IMR-90 (cell line): Measurements from ENCODE around the gene IGF1R. TPM values are rescaled to one million over a fixed set of nuclear protein-coding genes. Genes with fewer than 3 reads are reported as not detected.

ENCODE experiments used
- ATAC-seq: fragments of 200-7000 bp; cut with Tn5 transposase; 2 replicates; pipeline ENCODE4 v1.9.1; 2020; ENCODE audit warnings: low read depth, mild to moderate bottlenecking, moderate library complexity
- BruUV-seq: library from RNA; stranded (reverse); fragments of 400-500 nt; replicated peaks from 2 replicates; lab custom pipeline; 2021; lab: Mats Ljungman, UMichigan
- CTCF ChIA-PET: fragments of 300-600 bp; formaldehyde crosslinking; extraction: SDS; loops from one replicate; lab custom pipeline; 2021; ENCODE audit warnings: antibody characterized with exemption; lab: Yijun Ruan, JAX
- POLR2A ChIA-PET: fragments of 300-600 bp; sonication (Branson Sonifier 250); formaldehyde crosslinking; loops from one replicate; lab custom pipeline; 2022; ENCODE audit warnings: antibody characterized with exemption; ENCODE audit not compliant: unreplicated experiment; lab: Charles Lee
- DNase-seq: peaks from one replicate; pipeline ENCODE4 v3.0.0; 2013
- H2AFZ ChIP-seq: replicated peaks from 2 replicates; pipeline ENCODE3; 2013; ENCODE audit warnings: low read length, mild to moderate bottlenecking; ENCODE audit not compliant: poor library complexity
- H2AK5ac ChIP-seq: 2 replicates; pipeline ENCODE4 v1.6.1; 2013; ENCODE audit warnings: low read depth, low read length, inconsistent platforms
- H2AK9ac ChIP-seq: replicated peaks from 2 replicates; pipeline ENCODE3; 2013; ENCODE audit warnings: mild to moderate bottlenecking, low read depth, low read length, moderate library complexity; ENCODE audit not compliant: poor library complexity
- H2BK120ac ChIP-seq: 2 replicates; pipeline ENCODE4 v1.6.1; 2013; ENCODE audit warnings: low read depth, low read length, inconsistent platforms
- H2BK15ac ChIP-seq: 3 replicates; pipeline ENCODE4 v1.6.1; 2013; ENCODE audit warnings: low read depth, low read length, inconsistent platforms
- H2BK20ac ChIP-seq: 2 replicates; pipeline ENCODE4 v1.6.1; 2013; ENCODE audit warnings: low read depth, mild to moderate bottlenecking, inconsistent platforms, low read length, moderate library complexity
- H2BK5ac ChIP-seq: 2 replicates; pipeline ENCODE4 v1.6.1; 2013; ENCODE audit warnings: mild to moderate bottlenecking, low read depth, low read length, inconsistent platforms; ENCODE audit not compliant: poor library complexity, severe bottlenecking
- H3K14ac ChIP-seq: replicated peaks from 2 replicates; pipeline ENCODE4 v1.6.1; 2013; ENCODE audit warnings: low read depth, low read length, inconsistent platforms
- H3K18ac ChIP-seq: 2 replicates; pipeline ENCODE4 v1.6.1; 2013; ENCODE audit warnings: low read depth, low read length, control low read depth
- H3K23ac ChIP-seq: 2 replicates; pipeline ENCODE4 v1.6.1; 2013; ENCODE audit warnings: low read depth, low read length, inconsistent platforms
- H3K27ac ChIP-seq: 2 replicates; pipeline ENCODE4 v1.5.1; 2013; ENCODE audit warnings: mild to moderate bottlenecking, control low read depth, low read length; ENCODE audit not compliant: insufficient read depth
- H3K27me3 ChIP-seq: 2 replicates; pipeline ENCODE4 v1.6.1; 2013; ENCODE audit warnings: low read length; ENCODE audit not compliant: control insufficient read depth, insufficient read depth
- H3K36me3 ChIP-seq: 2 replicates; pipeline ENCODE4 v1.6.1; 2013; ENCODE audit warnings: low read length, mixed read lengths; ENCODE audit not compliant: control insufficient read depth, insufficient read depth
- H3K4ac ChIP-seq: 2 replicates; pipeline ENCODE4 v1.6.1; 2013; ENCODE audit warnings: low read depth, low read length, inconsistent platforms
- H3K4me1 ChIP-seq: 2 replicates; pipeline ENCODE4 v1.6.1; 2013; ENCODE audit warnings: low read length, mixed read lengths; ENCODE audit not compliant: control insufficient read depth, insufficient read depth
- H3K4me2 ChIP-seq: 2 replicates; pipeline ENCODE4 v1.6.1; 2013; ENCODE audit warnings: low read depth, mild to moderate bottlenecking, control low read depth, low read length, moderate library complexity
- H3K4me3 ChIP-seq: 2 replicates; pipeline ENCODE4 v1.5.1; 2013; ENCODE audit warnings: low read depth, mild to moderate bottlenecking, control low read depth, low read length, moderate library complexity; ENCODE audit not compliant: insufficient read depth
- H3K56ac ChIP-seq: 2 replicates; pipeline ENCODE4 v1.6.1; 2013; ENCODE audit warnings: low read length, inconsistent platforms; ENCODE audit not compliant: insufficient read depth; ENCODE audit errors: extremely low read depth
- H3K79me1 ChIP-seq, 2 experiments: 2 replicates each; pipeline ENCODE4 v1.6.1; 2013; ENCODE audit warnings: low read length in 2 of 2, inconsistent platforms in 1 of 2, low read depth in 1 of 2
- H3K9ac ChIP-seq: 2 replicates; pipeline ENCODE4 v1.6.1; 2013; ENCODE audit warnings: low read depth, low read length, control low read depth
- H3K9me1 ChIP-seq: 2 replicates; pipeline ENCODE4 v1.6.1; 2013; ENCODE audit warnings: low read length, inconsistent platforms; ENCODE audit not compliant: insufficient read depth
- H3K9me3 ChIP-seq: 2 replicates; pipeline ENCODE4 v1.6.1; 2013; ENCODE audit warnings: low read length; ENCODE audit not compliant: control insufficient read depth, insufficient read depth
- H4K20me1 ChIP-seq: 2 replicates; pipeline ENCODE4 v1.6.1; 2013; ENCODE audit warnings: low read length, inconsistent platforms; ENCODE audit not compliant: insufficient read depth
- H4K5ac ChIP-seq: 2 replicates; pipeline ENCODE4 v1.6.1; 2013; ENCODE audit warnings: mild to moderate bottlenecking, low read depth, low read length, control low read depth
- H4K8ac ChIP-seq, 2 experiments: 2 replicates each; pipeline ENCODE4 v1.6.1; 2013; ENCODE audit warnings: low read depth in 2 of 2, low read length in 2 of 2, control low read depth in 1 of 2, inconsistent platforms in 1 of 2
- H4K91ac ChIP-seq: 2 replicates; pipeline ENCODE4 v1.6.1; 2013; ENCODE audit warnings: low read depth, low read length, inconsistent platforms; ENCODE audit not compliant: insufficient read depth
- BHLHE40 ChIP-seq: fragments of 150-350 bp; IDR thresholded peaks from 2 replicates; pipeline ENCODE4 v1.6.1; 2016; ENCODE audit warnings: mild to moderate bottlenecking, low read depth, low read length
- CEBPB ChIP-seq: IDR thresholded peaks from 2 replicates; pipeline ENCODE4 v1.6.1; 2012; ENCODE audit warnings: low read depth, low read length, improper control_type of control experiment
- ELK1 ChIP-seq: fragments of 150-350 bp; IDR thresholded peaks from 2 replicates; pipeline ENCODE4 v1.6.1; 2016; ENCODE audit warnings: low read depth, mild to moderate bottlenecking, low read length, moderate library complexity, borderline replicate concordance
- MAFK ChIP-seq: IDR thresholded peaks from 2 replicates; pipeline ENCODE4 v1.6.1; 2012; ENCODE audit warnings: low read depth, low read length, improper control_type of control experiment
- SMC3 ChIP-seq: fragments of 150-350 bp; IDR thresholded peaks from 2 replicates; pipeline ENCODE4 v1.6.1; 2016; ENCODE audit warnings: low read depth, mild to moderate bottlenecking, antibody characterized with exemption, low read length, moderate library complexity
- USF2 ChIP-seq: fragments of 150-350 bp; IDR thresholded peaks from 2 replicates; pipeline ENCODE4 v1.6.1; 2017; ENCODE audit warnings: mild to moderate bottlenecking, antibody characterized with exemption, low read length, low read depth
- WGBS, 2 experiments: methylation state at CpG; one replicate each; pipeline versions ENCODE4 v1.1.5 to v1.1.7; 2013; ENCODE audit warnings: missing lambda C conversion rate in 2 of 2; ENCODE audit not compliant: insufficient read length in 1 of 2; ENCODE audit errors: extremely low coverage in 2 of 2; 5-methylcytosine and 5-hydroxymethylcytosine counted together
- dilution Hi-C: fragments of 300-500 bp; cut with HindIII; formaldehyde crosslinking; loops from one replicate; pipeline ENCODE4 v1.14.3; 2018; ENCODE audit warnings: low sequenced_read_pairs; ENCODE audit not compliant: unreplicated experiment
- in situ Hi-C: fragments of 300-500 bp; cut with MboI; formaldehyde crosslinking; loops from 3 replicates; pipeline ENCODE4 v1.14.3; 2019; ENCODE audit warnings: low sequenced_read_pairs, inconsistent platforms, mixed read lengths
- intact Hi-C: fragments of 100-400 bp; cut with micrococcal nuclease; formaldehyde crosslinking; loops from 2 replicates; pipeline ENCODE4 v1.10.0; 2022
- polyA plus RNA-seq, 3 experiments: library from polyadenylated mRNA; depleted of rRNA; stranded (reverse); fragments of >200 nt; gene quantifications; 2 replicates each; pipeline ENCODE4 v1.2.3, GENCODE V29; 2012; ENCODE audit warnings: low replicate concordance in 1 of 3
- total RNA-seq: library from RNA; depleted of rRNA; stranded (reverse); fragments of >200 nt; gene quantifications from 2 replicates; pipeline ENCODE4 v1.2.3, GENCODE V29; 2012

The IGF1R gene
- total and polyA plus RNA-seq, 2 of the 4 experiments (the other 2 are of a cell fraction) = 24.0 to 24.9 TPM

GRCh38 chr15:98876451-98877369 lies 228.4 kb downstream of the IGF1R start:
- peaks cover 5% of the 10 kb centered on the region; the same call in 1 of the 2 replicates for H4K20me1 ChIP-seq
- ATAC-seq (no peak), DNase-seq (peak; percentile 49)
- H3K4ac ChIP-seq = peak overlapping the region; percentile 48; the same call in 1 of the 2 replicates
- peak overlapping the region; percentile 94 for H2BK120ac ChIP-seq
- H3K18ac ChIP-seq = peak overlapping the region; percentile 89; the same call in 1 of the 2 replicates
- no peaks in the 10 kb centered on the region for H3K27me3 ChIP-seq
- no peak overlapping the region for H4K5ac ChIP-seq
- H3K79me1 ChIP-seq = peaks cover 28 to 92% of the 10 kb centered on the region in 2 experiments
- peaks cover 36% of the 10 kb centered on the region for H3K4me1 ChIP-seq
- H3K9ac ChIP-seq = no peak overlapping the region; the same call in 1 of the 2 replicates
- H3K56ac ChIP-seq = peak overlapping the region; percentile 32
- peak overlapping the region; percentile 67 for H4K91ac ChIP-seq
- WGBS, 2 experiments = no CpG with 5 or more reads among the region's 5 CpGs
- no peak overlapping the region for H3K27ac ChIP-seq
- H3K4me3 ChIP-seq = no peak overlapping the region
- peak overlapping the region; percentile 47 for H3K14ac ChIP-seq
- in situ Hi-C loops (no loop called here), intact Hi-C loops (loop anchor here (2.0 kb wide), 1 partner anchor 20 kb away; no protein-coding TSS in a partner anchor), dilution Hi-C loops (no loop called here)
- H2BK20ac ChIP-seq = peak overlapping the region; percentile 44; the same call in 1 of the 2 replicates
- peak overlapping the region in 1 of 2 experiments; percentile 79; a peak in 2 of 4 replicates for H4K8ac ChIP-seq
- peak overlapping the region; percentile 73 for H2BK5ac ChIP-seq
- H3K36me3 ChIP-seq = no peaks in the 10 kb centered on the region
- POLR2A ChIA-PET = interaction anchor here (0.6 kb wide), 1 partner anchor 1763 kb away, joined by 5 read pairs; no protein-coding TSS in a partner anchor
- BruUV-seq = no TSS peak
- TF ChIP-seq SMC3 = no peak
- TF ChIP-seq ELK1 = no peak
- no peak for TF ChIP-seq CEBPB
- TF ChIP-seq BHLHE40 = no peak
- TF ChIP-seq MAFK = no peak
- no peak for TF ChIP-seq USF2
- H2AK5ac ChIP-seq = peak overlapping the region; percentile 71; the same call in 1 of the 2 replicates
- no peaks in the 10 kb centered on the region for H3K9me3 ChIP-seq
- peak overlapping the region; percentile 32; the same call in 1 of the 2 replicates for H3K23ac ChIP-seq
- no peak overlapping the region for H2AFZ ChIP-seq
- H2BK15ac ChIP-seq = peak overlapping the region; percentile 48
- no peak overlapping the region for H2AK9ac ChIP-seq
- H3K9me1 ChIP-seq = peaks cover 23% of the 10 kb centered on the region
- H3K4me2 ChIP-seq = no peak overlapping the region
- CTCF ChIA-PET = interaction anchor here (0.6 to 1.4 kb wide), 3 partner anchors 15 to 28 kb away, joined by 3 to 5 read pairs (median 3); no protein-coding TSS in a partner anchor
